Activated T-cell treated with anti-CD3 and anti-CD28 coated beads for 48 hours (primary cell): ENCODE data around the gene LIFR.

ENCODE experiments used
- DNase-seq: peaks from one replicate; pipeline ENCODE4 v3.0.0-alpha.2; 2020; ENCODE audit warnings: low read depth

Gene LIFR

DNA sequence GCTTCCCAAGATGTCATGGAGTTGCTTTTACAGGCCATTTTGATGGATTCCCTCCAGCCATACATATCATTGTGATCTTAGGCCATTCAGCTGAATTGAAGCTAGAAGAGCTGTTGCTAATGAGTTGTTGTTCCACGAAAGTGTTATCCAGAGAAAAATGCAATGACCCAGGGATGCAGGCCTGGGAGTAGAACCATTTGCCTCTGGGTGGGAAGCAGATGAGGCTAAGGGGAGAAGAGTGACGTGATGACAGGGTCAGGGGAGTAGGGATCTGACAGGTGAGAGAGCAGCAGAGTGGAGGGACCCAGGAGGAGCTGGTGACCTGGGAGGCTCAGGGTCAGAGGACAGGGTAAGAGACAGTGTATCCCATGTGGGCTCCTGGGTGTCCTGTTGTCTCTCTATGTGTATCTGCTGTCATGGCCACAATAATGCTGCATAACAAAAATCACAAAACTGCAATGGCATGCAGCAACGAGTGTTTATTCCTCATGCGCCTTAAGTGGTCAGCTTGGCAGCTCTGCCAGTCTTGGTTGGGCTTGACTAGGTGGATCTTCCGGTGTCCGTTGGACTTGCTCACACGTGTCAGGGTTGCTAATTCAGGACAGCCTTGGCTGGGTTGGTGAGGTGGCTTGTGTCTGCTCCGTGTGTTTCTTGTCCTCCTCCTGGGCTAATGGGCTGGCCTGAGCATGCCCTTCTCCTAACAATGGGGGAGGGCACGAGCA lies 90.6 kb downstream of the LIFR start:
- no peak for DNase-seq

DNA sequence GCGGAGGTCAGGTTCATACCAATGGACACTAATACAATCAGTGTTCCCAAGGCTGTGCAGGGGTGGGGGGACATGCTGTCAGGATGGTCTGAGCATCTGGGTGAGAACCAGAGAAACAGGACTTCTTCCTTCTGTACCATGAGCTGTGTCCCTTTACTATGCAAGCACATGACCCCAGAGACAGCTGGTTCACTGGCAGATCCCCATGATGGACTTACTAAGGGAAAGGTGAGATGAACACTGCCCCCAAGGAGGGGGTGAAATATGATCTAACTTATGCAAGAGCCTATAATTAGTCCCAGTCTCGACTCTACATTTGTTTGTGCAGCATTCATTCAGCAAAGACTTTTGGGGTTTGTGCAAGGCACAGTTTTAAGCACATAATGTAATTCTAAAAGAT lies 91.4 kb downstream of the LIFR start:
- DNase-seq = no peak

DNA sequence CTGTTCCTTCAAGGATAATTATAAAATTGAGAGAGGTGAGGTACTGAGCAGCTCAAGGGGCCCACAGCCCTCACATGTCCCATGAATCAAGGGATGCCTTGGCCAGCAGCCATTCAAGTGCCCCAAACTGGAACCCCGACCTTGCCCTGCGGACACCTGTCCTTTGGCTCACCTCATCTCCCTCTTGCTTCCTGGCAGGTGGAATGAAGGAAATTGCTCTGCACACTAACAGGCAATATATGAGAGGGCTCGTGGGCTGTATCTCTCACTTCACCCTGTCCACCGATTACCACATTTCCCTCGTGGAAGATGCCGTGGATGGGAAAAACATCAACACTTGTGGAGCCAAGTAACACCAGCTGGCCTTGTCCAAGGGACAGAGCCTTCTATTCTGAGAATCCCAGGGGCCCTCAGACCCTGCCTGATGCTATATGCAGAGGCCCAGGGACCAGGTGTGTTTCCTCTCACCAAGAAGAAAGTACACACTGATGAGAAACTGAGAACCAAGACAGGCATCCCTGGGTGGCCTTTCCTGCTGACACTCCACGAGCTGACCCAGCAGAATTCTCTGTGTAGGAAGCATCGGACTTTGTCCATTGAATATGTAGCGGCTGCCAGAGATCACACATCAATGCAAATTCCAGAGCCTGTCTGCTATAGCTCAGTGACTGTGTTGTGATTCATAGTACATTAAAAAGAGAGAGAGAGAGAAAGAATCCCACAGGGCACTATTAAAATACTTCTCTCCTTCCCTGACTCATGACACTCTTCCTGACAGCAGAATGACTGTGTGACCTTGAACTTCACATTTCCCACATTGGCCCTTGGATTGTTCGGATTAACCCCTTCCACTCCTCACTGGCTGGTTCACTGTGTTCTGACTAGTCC lies 92.6 kb downstream of the LIFR start:
- no peak for DNase-seq

DNA sequence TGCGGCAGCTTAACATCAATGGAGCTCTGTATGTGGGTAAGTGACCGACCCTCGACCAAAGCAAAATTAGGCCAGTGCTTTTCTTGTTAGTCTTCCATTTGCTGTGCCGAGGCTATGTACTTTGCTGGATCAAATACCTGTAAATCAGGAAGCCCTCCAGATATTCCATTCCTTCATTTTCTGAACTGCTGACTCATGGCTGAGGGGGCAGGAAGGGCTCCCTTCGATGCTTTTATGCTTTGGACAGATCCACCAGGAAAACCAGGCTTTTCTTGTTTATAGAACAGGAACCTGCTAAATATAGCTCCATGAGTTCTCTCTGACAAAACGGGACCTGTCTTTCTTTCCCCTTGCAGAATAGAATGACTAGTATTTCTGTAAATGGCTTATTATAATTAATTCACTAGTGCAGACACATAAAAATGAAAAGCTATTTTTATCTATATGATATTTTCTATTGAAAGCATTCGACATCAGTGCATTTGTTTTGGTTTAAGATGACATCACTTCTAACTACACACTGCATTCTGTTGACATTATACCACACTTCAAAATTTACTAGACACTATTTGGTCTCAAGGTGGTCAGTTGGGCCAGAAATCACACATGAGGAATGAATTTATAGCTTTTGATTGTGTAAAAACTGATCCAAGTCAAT lies 93.3 kb downstream of the LIFR start:
- DNase-seq = no peak

DNA sequence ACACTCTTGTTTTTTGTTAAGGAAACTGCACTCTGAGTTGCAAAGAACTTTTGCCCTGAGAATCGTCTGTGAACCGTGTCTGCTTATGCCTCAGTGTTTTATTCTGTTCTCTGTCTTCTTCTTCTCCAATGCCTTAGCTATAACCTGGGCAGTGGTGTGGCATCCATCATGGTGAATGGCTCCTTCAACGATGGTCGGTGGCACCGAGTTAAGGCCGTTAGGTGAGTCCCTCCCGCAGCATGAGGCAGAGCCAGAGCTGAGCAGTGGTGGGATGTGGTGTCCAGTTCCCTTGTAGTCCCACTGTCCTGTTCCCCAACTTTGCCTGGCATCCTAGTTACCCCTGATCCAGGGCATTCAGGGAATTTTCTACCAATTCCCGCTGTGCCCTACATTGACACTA lies 98.3 kb downstream of the LIFR start:
- no peak for DNase-seq

DNA sequence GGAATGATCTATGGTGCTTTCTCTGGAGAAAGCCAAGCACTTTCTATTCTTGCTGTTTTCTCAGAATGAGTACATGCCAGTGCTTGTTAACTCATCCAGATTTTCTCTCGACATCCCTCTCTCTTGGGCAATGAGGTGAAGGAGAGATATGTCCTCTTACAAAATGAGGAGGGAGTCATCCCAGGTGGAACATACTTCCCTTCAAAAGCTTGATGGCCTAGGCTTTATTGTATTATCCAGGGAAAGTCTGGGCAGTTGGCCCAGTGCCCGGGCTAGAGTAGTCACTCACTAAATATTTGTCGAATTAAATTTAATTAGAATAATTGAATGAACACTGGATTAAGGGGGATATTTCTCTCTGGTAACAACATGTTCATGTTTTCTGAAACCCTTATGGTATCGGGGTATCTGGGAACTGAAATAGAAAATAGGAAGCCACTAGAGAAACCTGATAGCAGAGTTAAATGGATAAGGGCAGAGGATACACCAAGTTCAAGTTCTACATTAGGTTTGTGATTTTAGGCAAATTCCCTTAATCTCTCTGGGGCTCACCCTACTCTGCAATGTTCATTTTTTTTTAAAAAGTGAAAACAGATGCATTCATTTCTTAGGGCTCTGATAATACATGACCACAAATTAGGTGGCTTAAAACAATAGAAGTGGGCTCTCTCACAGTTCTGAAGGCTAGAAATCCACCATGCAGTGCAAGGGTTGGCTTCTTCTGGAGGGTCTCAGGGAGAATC lies 99.6 kb downstream of the LIFR start:
- DNase-seq = no peak

DNA sequence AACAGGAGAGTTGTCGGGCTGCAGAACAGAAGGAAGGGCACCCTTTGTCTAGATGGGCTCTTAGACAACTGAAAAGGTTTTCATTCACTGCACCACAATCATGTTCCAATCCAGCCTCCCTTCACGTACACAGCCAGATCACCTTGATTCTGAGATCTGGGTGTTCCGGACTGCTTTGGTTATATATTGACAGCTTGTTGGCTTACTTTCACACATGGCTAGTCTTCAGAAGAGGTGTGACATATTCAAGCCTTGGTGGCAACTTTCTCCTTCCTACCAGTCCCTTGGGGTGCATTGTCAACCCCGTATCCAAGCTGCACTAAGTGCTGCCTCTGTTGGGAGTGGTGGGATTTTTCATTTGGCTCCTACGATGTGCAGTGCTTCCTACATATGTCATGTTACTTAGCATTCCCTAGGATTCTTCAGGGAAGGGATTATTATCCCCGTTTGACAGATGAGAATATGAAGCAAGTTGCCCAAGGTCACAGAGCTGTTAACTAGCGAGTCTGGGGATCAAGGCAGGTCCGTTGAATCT lies 100.6 kb downstream of the LIFR start:
- DNase-seq = no peak

DNA sequence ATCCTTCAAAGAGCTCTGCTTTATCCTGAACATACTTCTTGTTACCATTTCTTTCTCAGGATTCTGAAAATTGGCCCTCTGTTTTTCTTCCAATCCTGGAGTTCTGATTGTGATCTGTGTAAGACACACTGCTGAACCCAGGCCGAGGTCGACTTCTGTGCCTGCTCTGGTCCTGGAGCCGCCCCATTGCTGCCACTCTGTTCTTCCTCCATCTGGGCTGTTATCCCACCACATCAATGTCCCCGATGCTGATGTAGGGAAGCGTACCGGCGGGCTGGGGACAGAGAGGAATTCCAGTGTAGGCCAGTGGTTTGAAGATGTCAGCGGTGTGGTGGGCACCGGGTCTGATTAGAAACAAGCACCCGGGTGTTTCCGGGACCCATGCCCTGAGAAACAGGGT lies 102.5 kb downstream of the LIFR start:
- DNase-seq = no peak

DNA sequence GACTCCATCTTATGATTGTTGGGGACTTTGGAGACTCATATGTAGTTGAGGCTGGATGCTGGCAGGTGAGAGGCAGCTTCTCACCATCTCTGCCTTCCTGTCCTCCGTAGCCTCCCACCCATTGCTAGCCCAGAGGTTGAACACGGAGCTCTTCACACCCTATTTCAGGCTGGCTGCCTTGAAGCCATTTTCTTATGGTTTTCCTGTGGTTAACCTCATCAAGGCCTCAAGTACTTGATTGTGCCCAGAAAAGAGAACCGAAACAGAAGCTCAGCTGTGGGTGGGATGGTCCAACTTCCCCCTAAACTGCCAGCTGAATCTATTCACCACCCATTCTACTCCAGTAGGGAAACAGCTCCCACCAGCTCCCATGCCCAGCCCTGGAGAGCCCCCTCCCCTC lies 102.9 kb downstream of the LIFR start:
- peak; percentile 13 for DNase-seq

DNA sequence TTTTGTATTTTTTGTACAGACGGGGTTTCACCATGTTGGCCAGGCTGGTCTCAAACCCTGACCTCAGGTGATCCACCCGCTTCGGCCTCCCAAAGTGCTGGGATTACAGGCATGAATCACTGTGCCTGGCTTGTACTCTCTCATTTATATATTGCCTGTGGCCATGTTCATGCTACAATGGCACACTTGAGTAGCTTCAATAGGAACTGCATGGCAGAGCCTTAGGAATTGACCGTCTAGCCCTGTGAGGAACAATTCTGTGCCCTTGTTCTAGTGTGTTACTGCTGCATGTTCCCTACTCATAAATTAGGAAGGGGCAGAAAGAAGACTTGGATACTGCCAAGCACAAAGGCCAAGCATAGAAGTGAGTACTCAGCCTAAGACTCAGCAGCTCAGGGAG lies 104.2 kb downstream of the LIFR start:
- DNase-seq = no peak

DNA sequence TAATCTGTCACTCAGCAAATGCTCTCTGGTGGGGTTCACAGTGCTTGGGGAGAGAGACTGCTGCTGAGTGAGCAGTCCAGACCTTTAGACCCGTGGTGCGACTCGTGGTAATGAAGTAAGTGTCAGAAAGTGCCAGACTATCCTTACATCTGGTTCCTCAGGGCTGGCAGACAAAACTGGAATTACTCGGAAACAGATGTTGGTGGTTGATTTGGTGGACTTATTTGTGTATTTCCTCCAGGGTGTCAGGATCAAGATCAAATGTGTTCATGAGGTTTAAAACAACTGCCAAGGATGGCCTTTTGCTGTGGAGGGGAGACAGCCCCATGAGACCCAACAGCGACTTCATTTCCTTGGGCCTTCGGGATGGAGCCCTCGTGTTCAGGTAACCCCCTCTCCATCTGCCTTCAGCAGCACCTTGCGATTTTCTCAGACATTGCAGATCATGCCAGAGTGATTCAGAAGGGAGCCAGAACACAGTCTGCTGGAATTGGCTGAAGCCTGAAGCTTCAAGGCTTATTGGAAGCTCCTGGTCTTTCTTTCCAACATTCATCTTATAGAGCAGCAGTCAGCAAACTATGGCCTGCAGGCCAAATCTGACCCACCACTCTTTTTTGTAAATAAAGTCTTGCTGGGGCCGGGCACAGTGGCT lies 105.2 kb downstream of the LIFR start:
- DNase-seq = no peak

DNA sequence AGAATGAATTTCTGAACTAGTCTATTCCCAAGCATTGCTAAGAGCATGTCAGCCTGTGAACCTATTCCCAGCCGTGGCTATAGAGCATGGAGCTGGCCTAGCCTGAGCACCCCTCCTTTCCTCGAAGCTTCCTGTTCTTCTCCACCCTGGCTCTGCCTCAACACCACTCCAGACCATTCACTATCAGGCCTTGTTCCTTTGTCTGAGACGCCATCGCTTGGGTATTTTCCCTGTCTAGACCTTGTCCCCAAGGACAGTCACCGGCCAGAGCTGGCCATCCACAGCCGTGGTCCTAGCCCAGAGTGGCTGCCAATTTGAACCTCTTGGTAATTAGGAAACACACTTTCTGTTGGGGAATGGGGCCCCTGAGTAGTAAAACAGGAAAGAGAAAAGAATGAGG lies 105.8 kb downstream of the LIFR start:
- DNase-seq = no peak

DNA sequence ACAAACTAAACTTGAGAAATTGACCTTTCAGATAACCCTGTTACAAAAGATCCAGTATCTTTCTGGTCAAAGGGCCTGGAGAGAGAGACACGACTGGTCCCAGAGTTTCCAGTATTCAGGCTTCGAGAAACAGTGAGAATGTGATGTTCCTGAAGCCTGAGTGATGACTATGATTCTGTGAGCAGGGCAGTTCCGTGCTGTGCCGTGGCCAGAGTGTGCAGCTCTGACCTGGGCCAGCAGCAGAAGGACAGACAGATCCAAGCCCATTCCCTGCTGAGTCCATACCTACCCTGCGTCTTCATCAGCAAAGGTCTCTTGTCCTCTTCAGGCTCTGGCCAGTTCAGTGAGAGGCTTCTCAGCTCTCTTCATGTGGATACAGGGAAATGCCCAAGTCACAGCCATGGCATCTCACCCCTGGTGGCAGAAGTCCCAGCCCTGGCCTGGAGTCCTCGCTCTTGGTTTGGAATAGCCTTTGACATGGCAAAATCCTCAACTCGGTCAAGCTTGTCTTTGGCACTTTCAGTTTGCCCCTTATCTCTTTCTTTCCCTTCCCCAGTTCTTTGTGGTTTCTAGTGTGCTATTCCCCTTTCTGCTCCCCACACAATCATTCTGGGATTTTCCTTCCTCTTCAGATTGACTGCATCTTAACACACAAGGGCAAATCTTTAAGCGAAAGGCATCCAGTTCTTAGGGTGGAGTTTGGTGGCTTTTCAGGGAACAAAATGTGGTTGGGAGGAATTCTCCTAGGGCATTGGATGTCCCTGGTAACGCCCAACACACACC lies 107.7 kb downstream of the LIFR start:
- no peak for DNase-seq

DNA sequence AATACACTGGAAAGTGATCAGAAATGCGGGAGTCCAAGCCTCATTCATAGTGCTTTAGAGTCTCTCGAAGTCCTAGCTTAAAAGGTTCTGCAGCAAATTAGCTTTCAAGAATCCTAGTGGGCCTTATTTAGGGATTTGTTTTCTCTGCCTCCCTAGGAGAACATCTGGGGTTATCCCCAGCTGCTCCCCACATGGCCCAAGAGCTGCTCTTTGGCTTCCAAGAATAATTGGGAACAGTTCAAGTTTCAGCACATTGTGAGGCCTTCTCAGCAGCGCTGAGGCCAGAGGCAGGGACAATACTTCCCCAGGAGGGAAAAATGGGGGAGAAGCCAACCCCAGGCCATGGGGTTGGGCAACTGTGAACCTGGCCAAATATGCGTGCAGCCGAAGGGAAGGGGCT lies 108.7 kb downstream of the LIFR start:
- no peak for DNase-seq

DNA sequence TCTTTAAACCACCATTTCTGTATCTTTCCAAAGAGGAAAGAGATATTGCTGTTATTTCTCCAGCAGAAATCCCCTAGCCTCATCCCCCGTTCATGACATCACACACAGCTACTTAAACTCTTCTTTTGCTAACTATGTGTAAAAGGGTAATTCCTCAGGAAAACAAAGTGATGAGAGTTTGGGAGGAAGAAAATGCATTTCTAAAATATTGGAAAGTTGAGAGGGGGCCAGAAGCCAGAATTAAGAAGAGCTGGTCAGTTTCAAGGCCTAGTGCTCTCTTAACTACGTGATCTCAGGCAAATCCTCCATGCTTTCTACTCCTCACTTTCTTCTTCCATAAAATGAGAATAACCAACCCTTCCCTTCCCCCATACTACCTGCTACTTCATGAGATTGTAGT lies 109.4 kb downstream of the LIFR start:
- DNase-seq = no peak

DNA sequence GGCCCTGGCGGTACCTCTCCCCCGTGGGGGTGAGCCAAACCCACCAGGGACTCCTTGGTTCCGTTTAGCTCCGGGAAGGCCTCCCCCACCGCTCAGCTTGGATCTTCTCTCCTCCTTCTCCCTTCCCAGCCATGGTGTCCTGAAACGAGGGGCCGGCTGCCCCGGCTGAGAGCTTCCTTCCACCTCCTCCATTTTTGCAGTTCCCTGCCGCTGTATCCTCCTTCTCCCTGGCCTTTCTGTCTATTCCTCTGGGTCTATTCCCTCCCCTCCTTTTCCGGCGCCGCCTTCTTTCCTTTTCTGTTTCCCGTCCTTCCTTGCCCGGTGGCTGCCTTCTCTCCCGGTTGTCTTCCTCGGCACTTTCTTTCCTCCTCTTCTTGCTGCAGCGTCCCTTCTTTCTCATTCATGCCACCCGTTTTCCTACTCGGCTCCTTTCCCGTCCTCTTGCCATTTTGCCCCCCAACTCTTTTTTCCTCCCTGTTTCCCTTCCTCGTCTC lies 110.4 kb downstream of the LIFR start:
- no peak for DNase-seq

DNA sequence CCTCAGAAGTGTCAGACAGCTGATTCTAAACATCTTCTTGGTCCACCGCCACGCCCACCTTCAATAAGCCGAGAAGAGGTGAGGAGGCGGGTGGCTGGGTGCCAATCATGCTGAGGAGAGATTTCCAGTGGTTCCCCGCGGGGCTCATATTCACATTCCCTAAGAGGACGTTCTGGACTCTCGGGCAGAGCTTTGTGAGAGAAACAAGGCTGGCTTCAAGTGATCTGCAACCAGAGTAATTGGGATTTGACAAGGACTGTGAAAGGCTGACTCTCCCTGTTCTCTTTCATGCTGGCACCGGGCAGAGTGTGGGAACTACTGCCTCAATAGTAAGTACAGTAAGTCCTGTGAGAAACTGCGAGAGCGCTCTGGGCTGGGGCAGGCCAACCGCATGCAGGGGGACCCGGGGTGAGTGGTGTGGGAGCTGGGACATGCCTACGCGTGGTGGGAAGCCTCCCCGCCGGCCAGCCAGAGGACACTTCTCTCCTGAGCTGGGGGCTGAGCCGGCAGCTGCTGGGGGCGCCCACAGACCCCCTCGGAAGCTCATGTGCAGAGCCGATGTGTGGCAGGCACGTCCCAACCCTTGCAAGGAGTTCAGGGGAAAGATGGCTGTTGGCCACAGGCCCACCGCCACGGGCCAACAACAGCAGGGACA lies 110.9 kb downstream of the LIFR start:
- DNase-seq = no peak

DNA sequence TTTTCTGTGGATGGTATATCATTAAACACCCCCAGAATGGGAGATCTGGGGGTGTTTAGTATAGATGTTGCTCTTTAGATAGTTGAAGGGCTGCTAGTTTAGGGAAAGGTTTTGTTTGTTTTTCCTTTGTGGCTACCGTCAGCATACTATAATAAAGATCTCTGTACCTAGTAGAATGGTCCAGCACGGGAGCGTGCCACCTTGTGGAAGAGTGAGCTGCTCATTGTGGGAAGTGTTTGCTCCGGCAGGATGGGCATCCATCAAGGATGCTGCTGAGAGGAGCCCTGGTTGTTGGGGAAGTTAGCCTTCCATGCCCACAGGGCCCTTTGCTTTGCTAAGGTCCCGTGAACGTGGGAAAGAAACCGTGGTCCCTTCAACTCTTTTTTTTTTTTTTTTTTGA lies 113.1 kb downstream of the LIFR start:
- no peak for DNase-seq

DNA sequence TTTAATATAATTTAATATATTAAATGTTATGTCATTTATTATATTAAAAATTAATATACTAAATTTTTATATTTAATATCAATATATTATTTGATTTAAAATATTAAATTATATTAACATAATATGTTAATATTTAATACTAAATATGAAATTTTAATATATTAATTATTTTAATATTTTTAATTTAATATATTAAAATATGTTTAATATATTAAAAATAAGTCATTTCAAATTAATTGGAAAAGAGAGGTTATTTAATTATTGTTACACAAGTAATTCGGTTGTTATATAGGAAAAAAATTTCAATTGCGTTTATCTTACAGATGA lies 114.2 kb downstream of the LIFR start:
- DNase-seq = no peak
